HG02642 (cell line): Measurements from ENCODE around the gene PADI1.

Experiments
- ATAC-seq: cut with Tn5 transposase; IDR thresholded peaks from one replicate; pipeline ENCODE4 v1.9.1; 2021; ENCODE audit warnings: mild to moderate bottlenecking; ENCODE audit not compliant: unreplicated experiment, poor library complexity

The PADI1 gene

GRCh38 chr1:17181781-17182464 is 23.0 kb upstream of the PADI1 start:
- no peak for ATAC-seq

DNA sequence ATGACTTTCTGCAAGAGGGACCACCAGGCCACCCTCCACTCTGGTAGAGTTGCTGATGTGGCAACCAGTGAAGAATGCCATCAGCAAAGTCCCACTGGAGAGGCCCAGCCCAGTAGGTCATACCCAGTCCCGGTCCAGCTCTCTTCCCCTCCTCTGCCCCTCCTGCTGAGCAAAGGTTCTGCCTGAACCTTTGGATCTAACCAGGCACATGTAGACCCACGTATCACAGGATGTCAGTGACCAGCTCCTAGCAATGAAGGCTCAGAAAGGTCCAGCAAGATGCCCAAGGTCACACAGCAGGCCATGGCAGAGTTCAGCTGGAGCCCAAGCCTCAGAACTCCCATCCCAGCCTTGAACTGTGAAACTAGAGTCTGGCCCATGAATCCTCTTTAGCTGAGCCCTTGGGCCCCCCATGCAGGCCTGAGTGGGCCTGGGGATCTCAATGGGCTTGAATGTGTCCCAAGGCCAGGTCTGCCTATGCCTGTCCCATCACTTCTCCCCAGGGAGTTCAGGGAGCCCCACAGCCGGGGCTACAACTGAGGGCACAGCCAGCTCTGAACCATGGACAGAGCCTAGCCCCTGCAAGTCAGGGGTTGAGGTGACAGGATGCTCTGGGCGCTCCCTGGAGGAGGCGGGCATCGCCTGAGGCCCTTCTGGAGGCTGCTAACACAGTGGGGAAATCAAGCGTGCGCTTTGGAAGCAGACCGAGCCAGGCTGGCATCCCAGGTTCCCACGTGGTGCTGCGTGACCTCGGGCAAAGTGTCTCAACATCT is 21.4 kb upstream of the PADI1 start:
- no peak for ATAC-seq

DNA sequence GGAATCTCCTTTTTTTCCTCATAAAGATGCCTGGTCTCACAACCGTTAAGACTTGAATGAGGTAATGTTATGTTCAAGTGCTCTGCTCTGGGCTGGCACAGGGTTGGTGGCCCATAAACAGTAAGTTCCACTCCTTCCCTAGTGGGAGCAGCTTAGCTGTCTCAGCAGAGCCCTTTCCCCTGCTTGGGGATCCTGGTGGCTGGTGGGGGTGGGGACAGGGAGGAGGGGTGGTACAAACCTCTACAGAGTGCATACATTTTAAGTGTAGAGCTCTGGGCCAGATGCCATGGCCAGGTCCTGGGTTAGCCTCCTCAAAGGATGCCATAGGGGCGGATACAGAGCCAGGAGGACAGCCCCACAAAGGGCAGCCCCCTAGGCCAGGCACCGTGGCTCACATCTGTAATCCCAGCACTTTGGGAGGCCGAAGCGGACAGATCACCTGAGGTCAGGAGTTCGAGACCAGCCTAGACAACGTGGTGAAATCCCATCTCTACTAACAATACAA is 20.7 kb upstream of the PADI1 start:
- ATAC-seq: no peak

- ATAC-seq: no peak
Measured at GRCh38 chr1:17184822-17185484, 20.0 kb upstream of the PADI1 start.

DNA sequence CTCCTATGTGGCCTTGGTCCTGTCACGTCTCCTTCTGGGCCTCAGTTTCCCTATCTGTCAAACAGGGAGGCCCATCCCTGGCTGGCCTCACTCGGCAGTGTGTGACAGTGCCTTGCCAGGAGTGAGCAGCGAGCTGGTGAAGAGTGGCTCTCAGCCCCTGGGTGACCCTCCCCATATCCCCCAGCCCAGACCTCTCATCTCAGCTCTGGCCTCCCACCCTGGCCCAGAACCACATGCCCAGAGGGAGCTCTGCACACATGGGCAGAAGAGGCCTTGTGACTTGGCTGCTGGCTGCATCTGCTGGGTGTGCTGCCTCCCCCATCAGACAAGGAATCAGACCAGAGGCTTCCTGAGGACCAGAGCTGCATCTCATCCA is 19.5 kb upstream of the PADI1 start:
- ATAC-seq: no peak

- no peak for ATAC-seq
Measured at GRCh38 chr1:17186216-17186909, 18.6 kb upstream of the PADI1 start.

- ATAC-seq: no peak
Measured at GRCh38 chr1:17187051-17187450, 17.9 kb upstream of the PADI1 start.

DNA sequence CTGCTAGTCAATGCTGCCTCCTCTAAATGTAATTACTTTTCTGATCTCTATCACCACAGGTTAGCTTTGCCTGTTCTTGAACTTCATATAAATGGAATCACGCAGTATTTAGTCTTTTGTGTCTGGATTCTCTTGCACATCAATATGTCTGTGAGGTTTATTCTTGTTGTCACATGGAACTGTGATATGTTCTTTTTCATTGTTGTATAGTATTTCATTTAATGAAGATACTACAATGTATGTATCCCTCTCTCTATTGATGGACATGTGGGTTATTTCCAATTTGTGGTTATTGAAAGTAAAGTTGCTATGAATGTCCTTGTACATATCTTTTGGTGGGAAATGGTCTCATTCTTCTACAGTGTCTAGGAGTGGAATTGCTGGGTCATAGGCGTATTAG is 16.7 kb upstream of the PADI1 start:
- no peak for ATAC-seq

DNA sequence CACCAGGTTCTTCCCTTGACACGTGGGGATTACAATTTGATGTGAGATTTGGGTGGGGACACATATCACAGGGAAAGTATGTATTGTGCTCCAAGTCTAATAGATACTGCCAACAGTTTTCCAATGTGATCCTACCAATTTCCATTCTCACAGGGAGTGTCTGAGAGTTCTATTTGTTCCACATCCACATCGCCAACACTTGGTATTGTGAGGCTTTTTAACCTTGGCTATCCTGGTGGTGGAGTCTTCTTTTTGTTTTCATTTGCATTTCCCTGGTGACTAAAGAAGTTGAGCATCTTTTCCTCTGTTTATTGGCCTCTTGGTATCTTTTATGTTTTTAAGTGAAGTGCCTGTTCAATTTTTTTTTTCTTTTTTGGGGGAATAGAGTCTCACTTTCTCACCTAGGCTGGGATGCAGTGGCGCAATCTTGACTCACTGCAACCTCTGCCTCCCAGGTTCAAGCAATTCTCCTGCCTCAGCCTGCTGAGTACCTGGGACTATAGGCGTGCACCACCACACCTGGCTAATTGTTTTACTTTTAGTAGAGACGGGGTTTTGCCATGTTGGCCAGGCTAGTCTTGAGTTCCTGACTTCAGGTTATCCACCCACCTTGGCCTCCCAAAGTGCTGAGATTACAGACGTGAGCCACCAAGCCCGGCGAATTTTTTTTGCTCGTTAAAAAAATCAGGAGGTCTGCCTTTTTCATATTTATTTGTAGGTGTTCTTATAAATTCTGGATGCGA is 15.9 kb upstream of the PADI1 start:
- no peak for ATAC-seq

- no peak for ATAC-seq
Measured at GRCh38 chr1:17189632-17189990, 15.3 kb upstream of the PADI1 start.

- no peak for ATAC-seq
Measured at GRCh38 chr1:17190010-17190995, 14.6 kb upstream of the PADI1 start.

DNA sequence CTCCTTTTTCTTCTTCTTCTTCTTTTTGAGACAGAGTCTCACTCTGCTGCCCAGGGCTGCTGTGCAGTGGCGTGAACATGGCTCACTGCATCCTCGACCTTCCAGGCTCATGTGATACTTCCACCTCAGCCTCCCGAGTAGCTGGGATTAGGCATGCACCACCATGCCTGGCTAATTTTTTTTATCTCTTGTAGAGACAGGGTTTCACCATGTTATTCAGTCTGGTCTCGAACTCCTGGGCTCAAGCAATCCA is 13.0 kb upstream of the PADI1 start:
- ATAC-seq: no peak

- no peak for ATAC-seq
Measured at GRCh38 chr1:17192394-17193221, 12.3 kb upstream of the PADI1 start.

GRCh38 chr1:17193222-17194132 is 11.5 kb upstream of the PADI1 start:
- ATAC-seq: no peak

GRCh38 chr1:17194133-17194475 is 10.8 kb upstream of the PADI1 start:
- ATAC-seq: no peak

GRCh38 chr1:17194615-17195528 is 10.1 kb upstream of the PADI1 start:
- no peak for ATAC-seq
